Smooth muscle cell of the brain vasculature (primary cell): ENCODE data around the gene KIF12.

Experiments used
- DNase-seq: peaks from one replicate; pipeline ENCODE4 v3.0.0-alpha.2; 2012; ENCODE audit warnings: low read depth, low spot score

Gene KIF12

GRCh38 chr9:114105236-114105635, 6.1 kb upstream of the KIF12 start:
- no peak for DNase-seq

- no peak for DNase-seq
Observed at GRCh38 chr9:114102484-114102883, 3.4 kb upstream of the KIF12 start.

GRCh38 chr9:114100536-114100935, 1.4 kb upstream of the KIF12 start:
- no peak for DNase-seq

DNA sequence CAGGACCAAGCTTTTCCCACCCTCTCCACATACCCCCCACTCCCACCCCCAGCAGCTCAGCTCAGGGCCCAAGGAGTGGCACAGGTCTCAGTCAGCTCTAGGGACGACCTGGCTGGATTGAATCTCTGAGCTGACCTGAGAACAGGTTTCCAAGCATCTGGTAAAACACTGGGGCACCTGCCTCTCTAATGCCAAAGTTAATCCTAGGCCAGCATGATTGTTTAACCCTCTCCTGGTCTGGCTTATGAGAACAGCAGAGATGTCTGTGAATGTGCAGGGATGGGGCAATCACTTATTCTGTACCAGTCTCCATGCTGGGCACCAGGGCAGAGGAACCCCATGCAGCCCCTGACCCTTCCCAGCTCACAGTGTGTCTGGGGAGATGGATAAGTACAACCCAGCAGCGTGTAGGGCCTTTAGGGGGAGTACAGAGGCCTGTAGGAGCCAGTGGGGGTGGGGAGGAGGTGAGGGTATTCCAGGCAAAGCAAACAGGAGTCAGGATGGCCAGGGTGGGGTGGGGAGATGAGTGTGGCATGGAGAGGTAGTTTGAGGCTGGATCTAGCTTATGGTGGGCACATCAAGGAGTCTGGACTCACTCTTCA, 678 bp upstream of the KIF12 start:
- DNase-seq: no peak

DNA sequence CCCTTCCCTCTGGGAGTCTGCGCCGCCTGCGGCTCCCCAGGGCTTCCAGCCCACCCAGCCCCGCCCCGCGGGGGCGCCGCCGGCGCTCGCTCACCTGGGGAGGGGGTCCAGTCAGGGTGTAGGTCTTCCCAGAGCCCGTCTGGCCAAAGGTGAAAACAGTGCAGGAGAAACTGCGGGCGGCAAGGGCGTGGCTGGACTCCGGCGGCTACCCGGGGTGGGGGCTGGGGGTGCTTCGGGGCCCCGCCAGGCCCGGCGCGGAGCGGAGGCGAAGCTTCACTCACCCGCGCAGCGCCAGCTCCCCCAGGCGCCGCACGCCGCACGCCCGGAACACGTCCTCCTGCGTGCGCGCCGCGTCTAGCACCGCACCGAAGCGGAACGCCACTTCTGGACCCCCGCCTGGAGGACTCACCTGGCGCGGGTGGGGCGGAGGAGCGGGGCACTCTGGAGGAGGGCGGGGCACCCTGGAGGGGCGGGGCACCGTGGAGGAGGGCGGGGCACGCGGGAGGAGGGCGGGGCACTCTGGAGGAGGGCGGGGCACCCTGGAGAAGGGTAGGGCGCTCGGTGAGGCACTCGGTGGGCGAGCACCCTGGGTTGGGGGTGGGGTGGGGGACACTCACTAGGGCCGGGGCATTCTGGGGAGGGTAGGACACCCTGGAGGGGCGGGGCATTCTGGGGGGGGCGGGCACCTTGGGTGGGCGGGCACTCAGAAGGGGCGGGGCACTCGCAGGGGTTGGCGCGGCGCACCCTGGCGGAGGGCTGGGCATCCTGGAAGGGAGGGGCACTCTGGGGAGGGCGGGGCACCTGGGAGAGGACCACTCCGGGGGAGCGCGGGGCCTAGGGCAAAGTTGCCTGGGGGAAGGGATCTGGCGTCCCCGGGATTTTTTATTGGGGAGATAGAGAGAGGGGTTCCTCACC, 814 bp downstream of the KIF12 start:
- no peak for DNase-seq

DNA sequence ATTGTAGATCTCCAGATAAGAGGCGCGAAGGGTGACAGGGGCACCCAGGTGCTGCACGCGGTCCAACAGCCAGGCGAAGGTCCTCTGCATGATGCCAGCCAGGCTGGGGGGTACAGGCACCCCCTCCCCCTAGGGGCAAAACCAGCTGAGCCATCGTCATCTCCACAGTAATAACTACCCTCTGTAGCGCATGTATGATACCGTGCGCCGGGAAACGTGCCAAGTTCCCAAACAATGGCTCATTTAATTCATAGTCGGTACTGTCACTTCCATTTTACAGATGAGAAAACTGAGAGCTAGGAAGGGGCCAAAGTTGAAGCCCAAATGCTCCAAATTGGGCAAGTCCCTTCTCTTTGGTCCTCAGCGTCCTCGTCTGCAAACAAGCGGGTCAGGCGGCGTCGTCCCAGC, 1.5 kb downstream of the KIF12 start:
- no peak for DNase-seq

GRCh38 chr9:114096866-114097612, 2.1 kb downstream of the KIF12 start:
- DNase-seq: no peak

GRCh38 chr9:114096041-114096511, 3.0 kb downstream of the KIF12 start:
- no peak for DNase-seq

GRCh38 chr9:114094971-114095370, 4.1 kb downstream of the KIF12 start:
- no peak for DNase-seq

DNA sequence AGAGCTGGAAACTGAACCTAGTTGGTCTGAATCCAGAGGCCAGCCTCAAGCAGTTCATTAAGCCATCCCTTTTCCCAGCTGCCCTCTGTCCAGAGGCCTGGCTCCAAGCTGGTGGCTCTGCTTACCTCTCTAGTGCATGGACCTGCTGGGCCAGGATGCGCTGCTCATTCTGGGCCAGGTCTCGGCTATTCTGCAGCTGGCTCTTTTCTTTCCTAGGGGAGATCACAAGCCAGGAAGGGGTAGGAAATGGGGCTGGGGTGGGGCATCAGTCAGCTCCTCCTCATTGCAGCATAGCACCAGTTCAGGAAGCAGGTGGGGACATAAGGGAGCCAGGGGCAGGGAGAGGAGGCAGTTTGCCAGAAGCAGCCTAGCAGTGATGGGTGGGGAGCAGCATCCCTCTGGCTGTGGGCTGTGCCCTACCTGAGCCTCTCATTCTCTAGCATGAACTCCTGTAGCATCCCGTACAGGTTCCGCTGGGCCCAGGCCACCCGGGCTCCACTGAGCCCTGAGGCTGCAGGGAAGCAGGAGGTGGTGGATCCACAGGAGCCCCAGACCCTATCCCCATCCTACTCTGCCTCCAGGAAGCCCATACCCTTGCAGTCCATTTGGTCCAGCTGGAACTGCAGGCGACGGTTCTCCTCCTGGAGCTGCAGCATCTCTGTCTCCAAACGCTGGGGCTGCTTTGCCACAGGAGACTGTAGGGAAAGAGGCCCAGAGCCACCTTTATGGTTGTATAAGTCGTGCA, 5.2 kb downstream of the KIF12 start:
- no peak for DNase-seq

DNA sequence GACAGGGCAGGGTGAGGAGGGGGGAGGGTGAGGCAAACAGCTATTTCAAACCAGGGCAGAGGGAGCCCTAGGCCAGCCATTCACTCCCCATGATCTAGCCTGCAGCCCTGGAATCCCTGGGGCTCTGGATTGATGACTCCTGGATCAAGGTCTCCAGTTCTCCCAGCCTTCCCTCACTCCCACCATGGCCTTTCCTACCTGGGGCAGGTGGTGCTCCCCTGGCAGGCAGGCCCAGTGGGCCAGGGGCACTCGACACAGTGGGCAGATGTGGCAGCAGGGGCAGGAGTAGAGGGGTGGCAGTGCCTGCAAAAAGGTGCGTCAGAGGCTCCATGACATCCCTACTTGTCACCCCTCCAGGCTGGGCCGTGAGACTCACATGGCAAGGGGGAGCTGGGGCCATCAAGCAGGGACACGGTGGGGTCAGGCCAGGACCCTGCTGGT, 6.0 kb downstream of the KIF12 start:
- DNase-seq: no peak

GRCh38 chr9:114092336-114092735, 6.8 kb downstream of the KIF12 start:
- no peak for DNase-seq

GRCh38 chr9:114091711-114092110, 7.4 kb downstream of the KIF12 start:
- DNase-seq: no peak

- DNase-seq: no peak
Observed at GRCh38 chr9:114090798-114091197, 8.3 kb downstream of the KIF12 start.

- DNase-seq: no peak
Observed at GRCh38 chr9:114089206-114089840, 9.8 kb downstream of the KIF12 start.

GRCh38 chr9:114088571-114089170, 10.4 kb downstream of the KIF12 start:
- DNase-seq: no peak

GRCh38 chr9:114087721-114088120, 11.4 kb downstream of the KIF12 start:
- no peak for DNase-seq

DNA sequence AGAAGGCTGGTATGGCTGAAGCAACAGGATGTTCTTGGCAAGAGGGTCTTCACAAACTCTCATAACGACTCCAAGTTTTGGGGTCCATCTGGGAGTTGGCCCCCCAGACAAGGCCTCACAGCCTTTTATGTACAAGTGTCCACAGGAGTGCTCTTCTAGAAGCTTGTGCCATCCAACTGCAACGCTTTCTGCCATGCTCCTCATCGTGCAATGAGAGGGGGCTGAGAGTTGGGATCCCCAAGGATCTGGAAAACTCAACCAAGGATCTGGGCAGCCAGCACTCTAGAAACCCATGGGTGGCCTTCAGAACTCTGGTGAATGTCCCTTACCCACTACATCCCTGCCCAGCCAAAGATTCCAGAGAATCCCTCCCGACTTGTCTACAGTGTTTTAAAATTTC, 12.5 kb downstream of the KIF12 start:
- no peak for DNase-seq

DNA sequence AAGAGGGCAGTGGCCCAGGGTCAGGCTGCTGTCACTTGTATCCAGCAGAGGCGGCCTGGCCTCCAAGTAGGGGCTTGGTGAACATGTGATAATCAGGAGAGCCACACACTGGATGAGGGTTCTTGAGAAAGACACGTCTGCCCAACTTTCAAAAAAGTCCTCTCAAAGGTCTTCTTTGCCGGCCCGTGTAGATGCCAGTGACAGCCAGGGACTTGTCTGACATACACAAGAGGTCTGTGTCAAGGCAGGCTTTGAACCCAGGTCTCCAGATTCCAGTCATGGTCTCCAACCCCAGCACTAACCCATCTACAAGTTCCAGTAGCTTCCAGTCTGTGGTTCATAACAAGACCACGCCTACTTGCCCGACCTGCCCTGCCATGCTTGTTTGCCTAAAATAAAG, 13.1 kb downstream of the KIF12 start:
- no peak for DNase-seq

DNA sequence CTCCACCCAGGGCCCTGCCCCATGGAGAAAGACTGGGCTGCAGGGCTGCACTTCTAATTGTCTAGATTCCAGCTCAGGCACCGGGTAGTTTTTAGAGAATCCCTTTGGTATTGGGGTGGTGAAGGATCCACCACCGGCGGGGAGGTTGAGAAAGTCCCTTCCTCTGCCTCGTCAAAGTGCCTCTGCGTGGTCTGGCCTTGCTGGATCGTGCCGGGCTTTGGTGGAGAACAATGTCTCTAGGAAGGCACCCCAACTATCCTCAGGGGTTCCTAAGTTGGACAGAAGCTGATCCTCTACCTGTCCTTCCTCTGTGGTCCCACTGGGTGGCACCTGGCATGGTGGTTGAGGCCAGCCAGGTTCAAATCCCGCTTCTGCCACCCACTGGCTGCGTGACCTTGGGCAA, 13.7 kb downstream of the KIF12 start:
- no peak for DNase-seq
